ENCODE measurements around the gene HMGB3. TPM values are rescaled to one million over a fixed set of nuclear protein-coding genes. Genes with fewer than 3 reads are reported as not detected.

The HMGB3 gene
- total and polyA plus RNA-seq, 4 donors, result 19.3 to 71.7 (median 36.3) TPM

DNA sequence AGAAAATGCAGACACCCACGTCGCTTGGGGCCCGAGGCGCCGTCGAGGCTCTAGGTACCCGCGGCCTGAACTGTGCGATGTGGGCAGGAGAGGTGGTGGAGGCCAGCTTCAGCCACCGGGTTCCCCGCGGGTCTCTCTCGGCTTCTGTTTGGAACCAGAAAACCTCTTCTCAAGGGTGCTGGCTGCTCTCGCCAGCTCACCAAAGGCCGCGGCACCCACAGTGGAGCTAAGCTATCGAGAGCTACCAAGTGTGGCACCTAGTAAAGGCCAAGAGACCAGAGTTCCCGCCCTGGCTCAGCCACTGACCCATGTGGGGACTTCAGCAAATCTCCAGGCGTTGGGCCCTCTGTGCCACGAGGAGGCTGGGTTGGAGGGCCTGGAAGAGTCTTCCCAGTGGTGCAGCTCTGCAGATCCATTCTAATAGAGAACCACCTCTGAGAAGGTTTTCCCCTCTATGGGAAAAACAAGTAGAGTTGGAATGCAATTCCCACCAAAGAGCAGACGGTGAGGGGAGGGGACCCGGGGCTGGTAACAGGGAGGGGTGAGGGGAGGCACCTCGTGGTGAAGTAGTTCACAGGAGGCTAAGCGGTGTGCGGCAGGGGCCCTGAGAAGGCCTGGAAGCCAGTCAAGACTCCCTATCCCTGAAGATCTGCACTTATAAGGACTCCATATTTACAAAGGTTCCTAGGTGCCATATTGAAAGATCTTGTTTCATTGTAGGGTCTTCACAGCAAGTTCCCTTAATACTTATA is 5.5 kb upstream of the HMGB3 start:
- ATAC-seq (ENCODE audit: insufficient read depth, low FRiP score), result no peak
- no peak overlapping the region for H3K27ac ChIP-seq (ENCODE audit: low read depth in 1 of 2, low read length in 1 of 2)
- 87 to 94% methylated on average over 23 to 25 of the region's 25 CpGs for WGBS, 2 donors
- peaks cover 0 to 2% (median 0%) of the 10 kb centered on the region in 3 donors for H3K27me3 ChIP-seq (ENCODE audit: control insufficient read depth in 3 of 3, insufficient read depth in 3 of 3, low read length in 2 of 3)
- no peaks in the 10 kb centered on the region for H3K4me1 ChIP-seq (ENCODE audit: control insufficient read depth in 5 of 5, insufficient read depth in 5 of 5, low read length in 5 of 5)
- no peak overlapping the region for H3K4me3 ChIP-seq
- no peaks in the 10 kb centered on the region for H3K36me3 ChIP-seq (ENCODE audit: control insufficient read depth in 4 of 4, insufficient read depth in 4 of 4, low read length in 4 of 4)
- TF ChIP-seq, protein P1, sequence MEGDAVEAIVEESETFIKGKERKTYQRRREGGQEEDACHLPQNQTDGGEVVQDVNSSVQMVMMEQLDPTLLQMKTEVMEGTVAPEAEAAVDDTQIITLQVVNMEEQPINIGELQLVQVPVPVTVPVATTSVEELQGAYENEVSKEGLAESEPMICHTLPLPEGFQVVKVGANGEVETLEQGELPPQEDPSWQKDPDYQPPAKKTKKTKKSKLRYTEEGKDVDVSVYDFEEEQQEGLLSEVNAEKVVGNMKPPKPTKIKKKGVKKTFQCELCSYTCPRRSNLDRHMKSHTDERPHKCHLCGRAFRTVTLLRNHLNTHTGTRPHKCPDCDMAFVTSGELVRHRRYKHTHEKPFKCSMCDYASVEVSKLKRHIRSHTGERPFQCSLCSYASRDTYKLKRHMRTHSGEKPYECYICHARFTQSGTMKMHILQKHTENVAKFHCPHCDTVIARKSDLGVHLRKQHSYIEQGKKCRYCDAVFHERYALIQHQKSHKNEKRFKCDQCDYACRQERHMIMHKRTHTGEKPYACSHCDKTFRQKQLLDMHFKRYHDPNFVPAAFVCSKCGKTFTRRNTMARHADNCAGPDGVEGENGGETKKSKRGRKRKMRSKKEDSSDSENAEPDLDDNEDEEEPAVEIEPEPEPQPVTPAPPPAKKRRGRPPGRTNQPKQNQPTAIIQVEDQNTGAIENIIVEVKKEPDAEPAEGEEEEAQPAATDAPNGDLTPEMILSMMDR (IDR thresholded peaks at IDR 0.05; ENCODE audit: control extremely low read depth, extremely low read depth), result no peak
- no peaks in the 10 kb centered on the region for H3K9me3 ChIP-seq (ENCODE audit: control insufficient read depth in 4 of 4, insufficient read depth in 3 of 4, low read length in 3 of 4)
- no peak for DNase-seq
- no peak overlapping the region for H3K9ac ChIP-seq (ENCODE audit: insufficient read depth in 1 of 2, low read length in 2 of 2)

DNA sequence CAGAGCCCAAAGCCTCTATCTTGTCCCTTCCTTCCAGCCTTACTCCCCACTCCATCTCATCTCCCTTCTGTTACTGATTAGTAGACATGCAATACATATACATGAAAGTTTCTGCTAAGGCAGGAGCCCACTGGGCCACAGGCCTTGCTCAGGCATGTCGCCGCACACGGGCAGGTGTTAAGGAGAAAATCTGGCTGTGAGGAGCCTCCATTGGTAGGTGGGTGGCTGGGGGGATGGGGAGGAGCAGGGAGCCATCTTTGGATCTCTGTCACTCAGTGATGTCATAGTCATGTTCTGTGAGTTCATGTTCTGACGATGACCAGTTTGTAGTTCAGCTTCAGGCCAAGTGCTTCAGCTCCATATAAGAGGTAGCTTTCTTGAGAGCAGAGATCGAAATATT is 2.9 kb upstream of the HMGB3 start:
- H3K4me3 ChIP-seq, result no peak overlapping the region
- 90 to 92% methylated on average over 3 to 5 of the region's 5 CpGs for WGBS, 2 donors
- TF ChIP-seq, protein P1 (IDR thresholded peaks at IDR 0.05; ENCODE audit: control extremely low read depth, extremely low read depth), result no peak
- H3K36me3 ChIP-seq (ENCODE audit: control insufficient read depth in 4 of 4, insufficient read depth in 4 of 4, low read length in 4 of 4), result no peaks in the 10 kb centered on the region
- H3K27ac ChIP-seq (ENCODE audit: low read depth in 1 of 2, low read length in 1 of 2), result no peak overlapping the region
- H3K4me1 ChIP-seq (ENCODE audit: control insufficient read depth in 5 of 5, insufficient read depth in 5 of 5, low read length in 5 of 5), result no peaks in the 10 kb centered on the region
- H3K9me3 ChIP-seq (ENCODE audit: control insufficient read depth in 4 of 4, insufficient read depth in 3 of 4, low read length in 3 of 4), result peaks cover 0 to 5% (median 0%) of the 10 kb centered on the region in 4 donors
- no peak for ATAC-seq (ENCODE audit: insufficient read depth, low FRiP score)
- DNase-seq, result no peak
- H3K27me3 ChIP-seq (ENCODE audit: control insufficient read depth in 3 of 3, insufficient read depth in 3 of 3, low read length in 2 of 3), result peaks cover 0 to 2% (median 0%) of the 10 kb centered on the region in 3 donors
- H3K9ac ChIP-seq (ENCODE audit: insufficient read depth in 1 of 2, low read length in 2 of 2), result no peak overlapping the region

DNA sequence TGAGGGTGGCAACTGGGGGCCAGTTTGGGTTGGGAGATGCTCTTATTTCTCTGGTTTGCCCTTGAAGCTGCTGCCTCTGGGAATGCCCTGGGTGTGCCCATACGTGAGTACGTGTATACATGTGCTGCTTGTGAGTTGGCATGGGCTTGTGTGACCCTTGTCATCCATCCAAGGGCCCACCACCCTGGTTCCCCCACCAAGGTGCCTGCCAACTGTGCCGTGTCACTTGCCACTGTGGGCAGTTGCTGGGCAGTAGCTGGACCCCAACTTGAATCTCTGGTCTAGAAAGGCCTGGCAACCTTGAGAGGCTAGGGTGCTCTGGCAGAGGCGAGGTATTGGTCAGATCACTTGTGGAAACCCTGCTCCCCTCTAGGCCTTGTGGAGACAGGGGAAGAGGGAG is 2.4 kb upstream of the HMGB3 start:
- Histone ChIP-seq H3K9ac (ENCODE audit: insufficient read depth in 1 of 2, low read length in 2 of 2) (no peak overlapping the region), H3K36me3 (ENCODE audit: control insufficient read depth in 4 of 4, insufficient read depth in 4 of 4, low read length in 4 of 4) (no peaks in the 10 kb centered on the region), H3K27me3 (ENCODE audit: control insufficient read depth in 3 of 3, insufficient read depth in 3 of 3, low read length in 2 of 3) (peaks cover 0 to 2% (median 0%) of the 10 kb centered on the region in 3 donors), H3K9me3 (ENCODE audit: control insufficient read depth in 4 of 4, insufficient read depth in 3 of 4, low read length in 3 of 4) (peaks cover 0 to 5% (median 0%) of the 10 kb centered on the region in 4 donors), H3K27ac (ENCODE audit: low read depth in 1 of 2, low read length in 1 of 2) (no peak overlapping the region), H3K4me3 (no peak overlapping the region), H3K4me1 (ENCODE audit: control insufficient read depth in 5 of 5, insufficient read depth in 5 of 5, low read length in 5 of 5) (no peaks in the 10 kb centered on the region)
- TF ChIP-seq, protein P1 (IDR thresholded peaks at IDR 0.05; ENCODE audit: control extremely low read depth, extremely low read depth), result no peak
- 76 to 95% methylated on average over 4 of the region's 4 CpGs for WGBS, 2 donors
- DNase-seq (no peak), ATAC-seq (ENCODE audit: insufficient read depth, low FRiP score) (no peak)
